Measurements from ENCODE around the gene EME2. TPM values are rescaled to one million over a fixed set of nuclear protein-coding genes. Genes with fewer than 3 reads are reported as not detected.

EME2 gene
- total RNA-seq = 4.7 and 11.7 TPM in 2 replicates

DNA sequence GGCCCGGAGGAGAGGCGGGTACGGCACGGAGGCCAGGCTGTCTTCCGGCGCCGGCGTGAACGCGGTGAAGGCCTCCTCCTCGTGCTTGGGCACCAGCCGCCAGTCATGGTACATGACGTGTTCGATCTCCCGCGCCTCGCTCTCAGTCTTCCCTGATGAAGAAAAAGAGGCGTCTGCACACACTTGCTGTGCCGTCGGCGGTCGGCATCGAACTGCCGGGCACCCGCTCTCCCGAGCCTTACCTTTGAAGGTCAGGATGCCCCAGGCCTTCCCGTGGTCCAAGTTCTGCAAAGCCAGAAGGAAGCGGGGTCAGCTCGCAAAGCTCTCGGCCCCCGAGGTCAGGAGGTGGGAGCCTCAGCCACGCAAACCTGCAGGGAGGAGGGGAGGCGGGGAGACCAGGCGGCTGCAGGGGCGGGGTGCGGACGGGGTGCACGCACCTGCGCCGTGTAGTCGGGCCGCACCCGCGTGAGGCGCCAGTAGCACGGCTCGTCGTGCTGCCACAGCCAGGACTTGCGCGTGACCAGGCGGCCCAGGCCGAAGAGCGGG is at the start of gene EME2:
Gene EME2 (plus strand): TSS at position 449 of the 546 bp plus-strand sequence. CDS start 418 bp downstream, outside the sequence.

DNA sequence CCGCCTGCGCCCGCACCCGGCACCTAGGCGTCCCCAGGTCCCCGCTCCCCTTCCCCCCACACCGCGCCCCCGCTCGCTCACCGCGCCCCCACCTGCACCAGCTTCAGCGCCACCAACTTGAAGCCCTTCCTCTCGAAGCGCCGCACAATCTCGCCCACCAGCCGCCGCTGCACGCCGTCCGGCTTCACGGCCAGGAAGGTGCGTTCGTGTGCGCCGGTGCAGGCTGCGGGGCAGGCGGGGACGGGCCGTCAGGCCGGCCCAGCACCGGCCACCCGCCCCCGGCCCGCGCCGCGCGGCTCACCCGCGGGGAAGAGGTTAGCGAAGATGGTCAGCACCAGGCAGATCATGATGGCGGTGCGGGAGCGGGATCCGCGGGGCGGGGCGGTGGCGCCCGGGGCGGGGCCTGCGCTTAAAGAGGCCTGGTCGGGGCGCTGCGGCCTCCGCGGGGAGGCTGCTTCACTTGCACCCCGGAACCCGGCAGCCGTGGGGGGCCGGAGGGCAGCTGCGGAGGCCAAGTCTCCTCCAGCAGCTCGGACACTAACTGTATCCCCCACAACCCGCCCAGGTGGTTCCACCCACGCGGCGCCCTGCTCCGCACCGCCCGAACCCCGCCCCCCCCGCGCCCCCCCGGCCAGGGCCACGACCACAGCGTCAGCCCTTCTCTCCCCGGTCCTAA is 1.3 kb upstream of the EME2 start, which contains the start of gene NME3:
Gene NME3 (minus strand): TSS at position 356 of the 676 bp plus-strand sequence. CDS start 9 bp downstream, at position 347.

DNA sequence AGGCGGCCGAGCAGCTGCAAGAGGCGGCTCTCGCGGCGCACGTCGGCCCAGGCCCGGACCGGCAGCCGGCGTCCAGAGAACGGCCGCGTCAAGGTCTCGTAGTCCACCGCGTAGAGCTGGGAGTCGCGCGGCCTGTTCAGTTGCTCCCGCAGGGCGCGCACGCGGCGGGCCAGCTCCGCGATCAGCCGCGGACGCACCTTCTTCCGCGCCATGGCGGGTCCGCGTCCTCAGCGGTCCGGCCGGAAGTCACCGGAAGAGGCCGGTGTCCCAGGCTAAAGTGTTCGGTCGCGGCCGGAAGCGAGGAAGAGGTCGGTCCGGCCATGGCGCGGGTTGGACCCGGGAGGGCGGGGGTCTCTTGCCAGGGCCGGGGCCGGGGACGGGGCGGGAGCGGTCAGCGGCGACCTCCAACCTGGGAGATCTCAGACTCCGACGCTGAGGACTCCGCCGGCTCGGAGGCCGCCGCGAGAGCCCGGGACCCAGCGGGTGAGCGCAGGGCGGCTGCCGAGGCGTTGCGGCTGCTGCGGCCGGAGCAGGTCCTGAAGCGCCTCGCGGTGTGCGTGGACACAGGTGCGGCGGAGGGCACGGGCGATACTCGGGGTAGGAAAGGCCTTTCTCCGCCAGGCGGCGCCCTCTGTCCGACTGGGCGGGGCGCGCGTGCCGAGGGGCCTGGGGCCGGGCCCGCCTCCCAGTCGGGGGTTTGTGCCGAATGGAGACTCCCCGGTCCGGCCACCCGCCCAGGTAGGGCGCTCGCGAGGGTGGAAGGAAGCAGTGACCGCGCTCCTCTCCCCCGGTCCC is 495 bp downstream of the EME2 start, which contains the start of gene MRPS34:
Gene MRPS34 (minus strand): TSS at position 227 of the 795 bp plus-strand sequence. CDS start 15 bp downstream, at position 212.

GRCh38 chr16:1782408-1783264 is 10.0 kb downstream of the EME2 start, which contains the start of the genes NUBP2 and SPSB3:
TSS of gene NUBP2 (plus strand) at chr16:1782960. CDS start at chr16:1783021, 61 bp downstream.
TSS of gene SPSB3 (minus strand) at chr16:1782571. CDS start at chr16:1781483, 1,088 bp downstream.

GRCh38 chr16:1793578-1794220 is 21.1 kb downstream of the EME2 start, which contains the start of gene IGFALS:
TSS of gene IGFALS (minus strand) at chr16:1793705. CDS start at chr16:1793652, 53 bp downstream.

Other genes with a start within 250 kb of the EME2 start
- 19.4 and 26.6 TPM in 2 replicates for gene TMEM204, start 239.1 kb upstream of the EME2 start, total RNA-seq
- gene IFT140, start 160.7 kb upstream of the EME2 start, total RNA-seq = 17.3 and 26.7 TPM in 2 replicates
- gene CRAMP1, start 160.4 kb upstream of the EME2 start, total RNA-seq = 8.2 and 9.1 TPM in 2 replicates
- 42.3 and 45.2 TPM in 2 replicates for gene JPT2, start 94.5 kb upstream of the EME2 start, total RNA-seq
- gene MAPK8IP3, start 66.6 kb upstream of the EME2 start, total RNA-seq = 26.4 and 46.4 TPM in 2 replicates
- 32.7 and 53.0 TPM in 2 replicates for gene NME3, start 1.3 kb upstream of the EME2 start, total RNA-seq
- 107 and 111 TPM in 2 replicates for gene MRPS34, start 324 bp downstream of the EME2 start, total RNA-seq
- gene SPSB3, start 9.8 kb downstream of the EME2 start, total RNA-seq = 38.5 and 53.4 TPM in 2 replicates
- 73.8 and 74.3 TPM in 2 replicates for gene NUBP2, start 10.2 kb downstream of the EME2 start, total RNA-seq
- gene IGFALS, start 20.9 kb downstream of the EME2 start, total RNA-seq = not detected in 2 replicates
- 74.0 and 91.0 TPM in 2 replicates for gene HAGH, start 54.0 kb downstream of the EME2 start, total RNA-seq
- 132 and 143 TPM in 2 replicates for gene FAHD1, start 54.4 kb downstream of the EME2 start, total RNA-seq
- under 0.01 TPM in 1 of 2 replicates, not detected in the other for gene MEIOB, start 99.4 kb downstream of the EME2 start, total RNA-seq
- gene HS3ST6, start 145.6 kb downstream of the EME2 start, total RNA-seq = not detected in 2 replicates
- gene MSRB1, start 170.4 kb downstream of the EME2 start, total RNA-seq = 5.8 and 8.2 TPM in 2 replicates
- not detected in 2 replicates for gene RPL3L, start 181.9 kb downstream of the EME2 start, total RNA-seq
- 149 and 206 TPM in 2 replicates for gene NDUFB10, start 186.7 kb downstream of the EME2 start, total RNA-seq
- gene RPS2, start 192.0 kb downstream of the EME2 start, total RNA-seq = 3,397 and 3,624 TPM in 2 replicates
- not detected in 2 replicates for gene RNF151, start 194.0 kb downstream of the EME2 start, total RNA-seq
- 45.6 and 49.4 TPM in 2 replicates for gene TBL3, start 199.2 kb downstream of the EME2 start, total RNA-seq
- not detected in 2 replicates for gene NOXO1, start 208.7 kb downstream of the EME2 start, total RNA-seq
- gene GFER, start 211.4 kb downstream of the EME2 start, total RNA-seq = 12.8 and 14.6 TPM in 2 replicates
- 2.0 and 2.9 TPM in 2 replicates for gene SYNGR3, start 217.2 kb downstream of the EME2 start, total RNA-seq
- gene ZNF598, start 237.0 kb downstream of the EME2 start, total RNA-seq = 17.7 and 23.6 TPM in 2 replicates
- gene NPW, start 247.0 kb downstream of the EME2 start, total RNA-seq = 0.18 and 0.38 TPM in 2 replicates

Data from endothelial cell of coronary artery (primary cell).